Breast epithelium (tissue), 4 donors: ENCODE results near the gene NUMB. TPM values are rescaled to one million over a fixed set of nuclear protein-coding genes. Genes with fewer than 3 reads are reported as not detected.
"Not testable (repeated sequence)": the region's sequence is repeated elsewhere in the genome, so short reads cannot be mapped to it uniquely, and the experiment has no call there.

Source experiments
- DNase-seq, 2 donors: peaks; one replicate each; pipeline ENCODE4 v3.0.0-alpha.2; 2019; ENCODE audit warnings: low spot score in 2 of 2
- H3K27ac ChIP-seq, 2 donors: fragments of 200-600 bp; sonication (generic) in 1 of 2; one replicate each; pipeline ENCODE4 v1.5.1; 2016 to 2019; ENCODE audit warnings: mild to moderate bottlenecking in 1 of 2
- H3K27me3 ChIP-seq, 2 donors: fragments of 200-600 bp; sonication (generic) in 1 of 2; one replicate each; pipeline versions ENCODE4 v1.5.1 to v1.6.0; 2017 to 2019; ENCODE audit warnings: control low read depth in 1 of 2, mild to moderate bottlenecking in 1 of 2
- H3K36me3 ChIP-seq: fragments of 200-600 bp; one replicate; pipeline ENCODE4 v1.5.1; 2019
- H3K4me1 ChIP-seq, 2 donors: fragments of 200-600 bp; sonication (generic); one replicate each; pipeline ENCODE4 v1.5.1; 2016 to 2019; ENCODE audit warnings: control low read depth in 1 of 2
- H3K4me3 ChIP-seq, 3 donors: fragments of 200-600 bp; sonication (generic); 1 replicate in 2 of 3; 2 replicates in 1 of 3; pipeline ENCODE4 v1.5.1; 2016 to 2019; ENCODE audit warnings: mild to moderate bottlenecking in 3 of 3, moderate library complexity in 2 of 3
- H3K9me3 ChIP-seq, 2 donors: fragments of 200-600 bp; sonication (generic) in 1 of 2; one replicate each; pipeline ENCODE4 v1.5.1; 2016 to 2019; ENCODE audit warnings: control low read depth in 1 of 2
- CTCF ChIP-seq, 3 donors: fragments of 450-650 bp; IDR thresholded peaks; one replicate each; pipeline ENCODE4 v1.5.1; 2016 to 2017; ENCODE audit warnings: antibody characterized with exemption in 3 of 3, mild to moderate bottlenecking in 3 of 3, moderate library complexity in 3 of 3
- POLR2A ChIP-seq: fragments of 450-650 bp; IDR thresholded peaks from one replicate; pipeline ENCODE4 v1.6.1; 2016; ENCODE audit warnings: antibody characterized with exemption, mild to moderate bottlenecking, moderate library complexity
- POLR2AphosphoS5 ChIP-seq, 3 donors: sonication (generic); formaldehyde crosslinking; IDR thresholded peaks; one replicate each; pipeline ENCODE4 v1.6.1; 2017; ENCODE audit warnings: antibody characterized with exemption in 3 of 3
- intact Hi-C: fragments of 100-400 bp; cut with DNase I; formaldehyde crosslinking; loops from one replicate; pipeline ENCODE4 v1.15.1; 2023; ENCODE audit warnings: low total_unique reads
- total RNA-seq, 3 donors: library from RNA; depleted of rRNA; stranded (reverse); fragments of >200 nt; gene quantifications; one replicate each; pipeline ENCODE4 v1.1.0, GENCODE V29; 2016

Gene NUMB
- total RNA-seq, 3 donors from 2014 or later, result 49.6 to 84.0 (median 61.6) TPM

- H3K36me3 ChIP-seq, result no peaks in the 10 kb centered on the region
- H3K27ac ChIP-seq, result no peak overlapping the region
- no peak for TF ChIP-seq POLR2A
- TF ChIP-seq CTCF (IDR thresholded peaks at IDR 0.05), result no peak
- no peak for TF ChIP-seq POLR2AphosphoS5 (IDR thresholded peaks at IDR 0.05)
- intact Hi-C loops, result no loop called here
- no peaks in the 10 kb centered on the region for H3K4me1 ChIP-seq
- DNase-seq, result no peak
- H3K27me3 ChIP-seq, result no peaks in the 10 kb centered on the region
- H3K4me3 ChIP-seq, result no peak overlapping the region
- no peaks in the 10 kb centered on the region for H3K9me3 ChIP-seq
These were observed 98.9 kb downstream of the NUMB start for GRCh38 chr14:73359445-73359844.

GRCh38 chr14:73358187-73358586 lies 100.2 kb downstream of the NUMB start:
- Histone ChIP-seq H3K4me1 (no peaks in the 10 kb centered on the region), H3K27me3 (no peaks in the 10 kb centered on the region), H3K27ac (no peak overlapping the region), H3K4me3 (no peak overlapping the region), H3K9me3 (no peaks in the 10 kb centered on the region), H3K36me3 (no peaks in the 10 kb centered on the region)
- TF ChIP-seq POLR2A, result no peak
- no peak for TF ChIP-seq CTCF (IDR thresholded peaks at IDR 0.05)
- no peak for TF ChIP-seq POLR2AphosphoS5 (IDR thresholded peaks at IDR 0.05)
- intact Hi-C loops, result no loop called here
- DNase-seq, result no peak

- H3K27me3 ChIP-seq, DNase-seq, H3K4me1 ChIP-seq, H3K36me3 ChIP-seq, H3K4me3 ChIP-seq, intact Hi-C loops, H3K9me3 ChIP-seq, H3K27ac ChIP-seq: not testable (repeated sequence)
These were observed 109.3 kb downstream of the NUMB start for GRCh38 chr14:73349091-73349490.

- no peak for TF ChIP-seq POLR2AphosphoS5 (IDR thresholded peaks at IDR 0.05)
- TF ChIP-seq CTCF (IDR thresholded peaks at IDR 0.05), result no peak
- TF ChIP-seq POLR2A, result no peak
- Histone ChIP-seq H3K36me3 (no peaks in the 10 kb centered on the region), H3K9me3 (no peaks in the 10 kb centered on the region), H3K4me1 (no peaks in the 10 kb centered on the region), H3K4me3 (no peak overlapping the region), H3K27ac (no peak overlapping the region), H3K27me3 (no peaks in the 10 kb centered on the region)
- intact Hi-C loops, result no loop called here
- no peak for DNase-seq
These were observed 114.0 kb downstream of the NUMB start for GRCh38 chr14:73344319-73344718.

GRCh38 chr14:73342670-73343069 lies 115.7 kb downstream of the NUMB start:
- H3K4me3 ChIP-seq, result no peak overlapping the region
- no peaks in the 10 kb centered on the region for H3K4me1 ChIP-seq
- DNase-seq, result no peak
- H3K36me3 ChIP-seq, result no peaks in the 10 kb centered on the region
- intact Hi-C loops, result no loop called here
- TF ChIP-seq CTCF (IDR thresholded peaks at IDR 0.05) (no peak), POLR2AphosphoS5 (IDR thresholded peaks at IDR 0.05) (no peak), POLR2A (no peak)
- no peaks in the 10 kb centered on the region for H3K9me3 ChIP-seq
- H3K27me3 ChIP-seq, result no peaks in the 10 kb centered on the region
- no peak overlapping the region for H3K27ac ChIP-seq
